Upper lobe of left lung (tissue), 6 donors: ENCODE measurements around the gene EHMT1. TPM values are rescaled to one million over a fixed set of nuclear protein-coding genes. Genes with fewer than 3 reads are reported as not detected.

ENCODE experiments used
- ATAC-seq, 2 donors: fragments of 200-7000 bp; cut with Tn5 transposase; one replicate each; pipeline ENCODE4 v1.9.1; 2022; ENCODE audit warnings: mild to moderate bottlenecking in 2 of 2, moderate library complexity in 2 of 2; ENCODE audit not compliant: low FRiP score in 2 of 2
- DNase-seq, 2 donors: peaks; one replicate each; pipeline ENCODE4 v3.0.0-alpha.2; 2019 to 2020
- H3K27ac ChIP-seq, 4 donors: fragments of 200-600 bp; sonication (generic); one replicate each; pipeline ENCODE4 v1.5.1; 2016 to 2019
- H3K27me3 ChIP-seq, 4 donors: fragments of 200-600 bp; sonication (generic); one replicate each; pipeline ENCODE4 v1.5.1; 2017 to 2019
- H3K36me3 ChIP-seq, 4 donors: fragments of 200-600 bp; sonication (generic); one replicate each; pipeline ENCODE4 v1.5.1; 2016 to 2019
- H3K4me1 ChIP-seq, 4 donors: fragments of 200-600 bp; sonication (generic); one replicate each; pipeline ENCODE4 v1.5.1; 2018 to 2019
- H3K4me3 ChIP-seq, 4 donors: fragments of 200-600 bp; sonication (generic); one replicate each; pipeline ENCODE4 v1.5.1; 2017 to 2019; ENCODE audit warnings: mild to moderate bottlenecking in 2 of 4, moderate library complexity in 1 of 4
- H3K9me3 ChIP-seq, 4 donors: fragments of 200-600 bp; sonication (generic); one replicate each; pipeline ENCODE4 v1.5.1; 2018 to 2019
- CTCF ChIP-seq, 6 experiments: fragments of 450-650 bp in 4 of 6; fragments of 200-600 bp in 2 of 6; sonication (generic) in 2 of 6; IDR thresholded peaks; one replicate each; pipeline ENCODE4 v1.5.1; 2016 to 2019; ENCODE audit warnings: antibody characterized with exemption in 6 of 6
- EP300 ChIP-seq, 4 donors: sonication (generic); formaldehyde crosslinking; IDR thresholded peaks; one replicate each; pipeline ENCODE4 v1.5.1; 2017; ENCODE audit warnings: antibody characterized with exemption in 4 of 4, control low read depth in 2 of 4
- POLR2A ChIP-seq, 4 donors: fragments of 450-650 bp; IDR thresholded peaks; one replicate each; pipeline ENCODE4 v1.5.1; 2016 to 2017; ENCODE audit warnings: antibody characterized with exemption in 4 of 4, mild to moderate bottlenecking in 2 of 4
- POLR2AphosphoS5 ChIP-seq, 2 donors: sonication (generic); formaldehyde crosslinking; IDR thresholded peaks; one replicate each; pipeline ENCODE4 v1.5.1; 2017; ENCODE audit warnings: antibody characterized with exemption in 2 of 2
- WGBS, 2 donors: methylation state at CpG; one replicate each; pipeline ENCODE4 v1.1.5; 2017 to 2018; 5-methylcytosine and 5-hydroxymethylcytosine counted together
- total RNA-seq, 6 donors: library from RNA; depleted of rRNA in 4 of 6; stranded (reverse); fragments of >200 nt in 4 of 6; gene quantifications; one replicate each; pipeline versions ENCODE4 v1.1.0 to v1.2.1, GENCODE V29; 2016 to 2021
- donor health status: DM: no; HTN: no; CAD: no; lungs with moderate emphysema.
- donor health status: DM: no; HTN: yes; CAD: no; lungs with severe emphysema.

EHMT1 gene
- total RNA-seq, 6 donors from 2014 or later, result 68.0 to 183 (median 83.6) TPM

- no peak for TF ChIP-seq CTCF (IDR thresholded peaks at IDR 0.05)
- TF ChIP-seq POLR2A (IDR thresholded peaks at IDR 0.05), result no peak
- TF ChIP-seq EP300 (IDR thresholded peaks at IDR 0.05), result no peak
- ATAC-seq, result no peak
- H3K27ac ChIP-seq, result no peak overlapping the region
- no peaks in the 10 kb centered on the region for H3K9me3 ChIP-seq
- 83 to 93% methylated on average over 18 of the region's 18 CpGs for WGBS, 2 donors
- H3K4me3 ChIP-seq, result no peak overlapping the region
- peaks cover 3 to 42% (median 15%) of the 10 kb centered on the region in 4 donors for H3K4me1 ChIP-seq
- no peaks in the 10 kb centered on the region for H3K27me3 ChIP-seq
- no peak for DNase-seq
- H3K36me3 ChIP-seq, result peaks cover 0 to 7% (median 2%) of the 10 kb centered on the region in 4 donors
Measured at GRCh38 chr9:137680444-137681358, 61.9 kb downstream of the EHMT1 start.

GRCh38 chr9:137682428-137683105 is 63.8 kb downstream of the EHMT1 start:
- Histone ChIP-seq H3K4me1 (peaks cover 3 to 42% (median 15%) of the 10 kb centered on the region in 4 donors), H3K27ac (no peak overlapping the region), H3K36me3 (peaks cover 0 to 7% (median 2%) of the 10 kb centered on the region in 4 donors), H3K4me3 (no peak overlapping the region), H3K9me3 (no peaks in the 10 kb centered on the region), H3K27me3 (no peaks in the 10 kb centered on the region)
- WGBS, 2 donors, result 81 to 88% methylated on average over 11 to 18 of the region's 18 CpGs
- TF ChIP-seq POLR2AphosphoS5 (IDR thresholded peaks at IDR 0.05), result no peak
- TF ChIP-seq POLR2A (IDR thresholded peaks at IDR 0.05), result no peak
- no peak for TF ChIP-seq CTCF (IDR thresholded peaks at IDR 0.05)
- TF ChIP-seq EP300 (IDR thresholded peaks at IDR 0.05), result no peak
- no peak for ATAC-seq
- DNase-seq, result peak in 1 of 2 donors; percentile 48

GRCh38 chr9:137683262-137683864 is 64.6 kb downstream of the EHMT1 start:
- no peak overlapping the region for H3K4me3 ChIP-seq
- 78 to 85% methylated on average over 6 of the region's 6 CpGs for WGBS, 2 donors
- no peaks in the 10 kb centered on the region for H3K27me3 ChIP-seq
- H3K36me3 ChIP-seq, result peaks cover 0 to 7% (median 0%) of the 10 kb centered on the region in 4 donors
- no peak for TF ChIP-seq POLR2A (IDR thresholded peaks at IDR 0.05)
- no peak for TF ChIP-seq CTCF (IDR thresholded peaks at IDR 0.05)
- TF ChIP-seq POLR2AphosphoS5 (IDR thresholded peaks at IDR 0.05), result no peak
- TF ChIP-seq EP300 (IDR thresholded peaks at IDR 0.05), result no peak
- no peak overlapping the region for H3K27ac ChIP-seq
- DNase-seq (no peak), ATAC-seq (no peak)
- H3K9me3 ChIP-seq, result no peaks in the 10 kb centered on the region
- peaks cover 4 to 45% (median 16%) of the 10 kb centered on the region in 4 donors for H3K4me1 ChIP-seq

- ATAC-seq (no peak), DNase-seq (no peak)
- TF ChIP-seq EP300 (IDR thresholded peaks at IDR 0.05), result no peak
- no peak for TF ChIP-seq CTCF (IDR thresholded peaks at IDR 0.05)
- TF ChIP-seq POLR2A (IDR thresholded peaks at IDR 0.05), result no peak
- TF ChIP-seq POLR2AphosphoS5 (IDR thresholded peaks at IDR 0.05), result no peak
- Histone ChIP-seq H3K27me3 (no peaks in the 10 kb centered on the region), H3K36me3 (no peaks in the 10 kb centered on the region), H3K4me3 (no peak overlapping the region), H3K4me1 (peaks cover 17 to 61% (median 26%) of the 10 kb centered on the region in 4 donors), H3K9me3 (no peaks in the 10 kb centered on the region), H3K27ac (no peak overlapping the region)
- 70 to 80% methylated on average over 5 of the region's 5 CpGs for WGBS, 2 donors
Measured at GRCh38 chr9:137685035-137685740, 66.4 kb downstream of the EHMT1 start.
